22Rv1 (cell line): ENCODE results near the gene STYK1.

Experiments used
- H3K27ac ChIP-seq: fragments of 450-650 bp; 2 replicates; pipeline ENCODE4 v1.5.1; 2017
- ZFX ChIP-seq: fragments of 450-650 bp; IDR thresholded peaks from 2 replicates; pipeline ENCODE4 v1.6.1; 2017; ENCODE audit warnings: antibody characterized with exemption, borderline replicate concordance
- TF ChIP-seq, protein P1 (sequence below): fragments of 450-650 bp; IDR thresholded peaks from 2 replicates; pipeline ENCODE4 v1.5.1; 2017; ENCODE audit warnings: mild to moderate bottlenecking

STYK1 gene

DNA sequence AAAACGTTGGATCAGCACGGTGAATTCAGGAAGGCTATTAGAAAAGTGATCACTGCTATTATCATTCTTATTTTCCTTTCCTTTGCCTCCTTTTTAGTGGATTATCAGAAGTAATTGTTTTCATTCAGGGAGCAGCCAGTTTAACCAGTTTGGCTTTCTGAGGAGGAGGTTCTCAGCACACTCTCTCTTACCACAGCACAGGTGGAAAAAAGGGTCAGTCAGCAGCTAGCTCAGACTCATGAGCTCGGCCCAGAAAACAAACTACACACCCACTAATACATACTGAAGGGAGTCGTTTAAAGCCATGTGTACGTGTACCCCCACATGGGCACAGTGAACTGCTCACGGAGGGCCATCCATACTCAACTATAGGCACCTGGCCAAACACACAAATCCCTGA is 37.2 kb downstream of the STYK1 start:
- peak overlapping the region; percentile 75 for H3K27ac ChIP-seq
- TF ChIP-seq, protein P1, sequence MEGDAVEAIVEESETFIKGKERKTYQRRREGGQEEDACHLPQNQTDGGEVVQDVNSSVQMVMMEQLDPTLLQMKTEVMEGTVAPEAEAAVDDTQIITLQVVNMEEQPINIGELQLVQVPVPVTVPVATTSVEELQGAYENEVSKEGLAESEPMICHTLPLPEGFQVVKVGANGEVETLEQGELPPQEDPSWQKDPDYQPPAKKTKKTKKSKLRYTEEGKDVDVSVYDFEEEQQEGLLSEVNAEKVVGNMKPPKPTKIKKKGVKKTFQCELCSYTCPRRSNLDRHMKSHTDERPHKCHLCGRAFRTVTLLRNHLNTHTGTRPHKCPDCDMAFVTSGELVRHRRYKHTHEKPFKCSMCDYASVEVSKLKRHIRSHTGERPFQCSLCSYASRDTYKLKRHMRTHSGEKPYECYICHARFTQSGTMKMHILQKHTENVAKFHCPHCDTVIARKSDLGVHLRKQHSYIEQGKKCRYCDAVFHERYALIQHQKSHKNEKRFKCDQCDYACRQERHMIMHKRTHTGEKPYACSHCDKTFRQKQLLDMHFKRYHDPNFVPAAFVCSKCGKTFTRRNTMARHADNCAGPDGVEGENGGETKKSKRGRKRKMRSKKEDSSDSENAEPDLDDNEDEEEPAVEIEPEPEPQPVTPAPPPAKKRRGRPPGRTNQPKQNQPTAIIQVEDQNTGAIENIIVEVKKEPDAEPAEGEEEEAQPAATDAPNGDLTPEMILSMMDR, result no peak
- TF ChIP-seq ZFX, result no peak

DNA sequence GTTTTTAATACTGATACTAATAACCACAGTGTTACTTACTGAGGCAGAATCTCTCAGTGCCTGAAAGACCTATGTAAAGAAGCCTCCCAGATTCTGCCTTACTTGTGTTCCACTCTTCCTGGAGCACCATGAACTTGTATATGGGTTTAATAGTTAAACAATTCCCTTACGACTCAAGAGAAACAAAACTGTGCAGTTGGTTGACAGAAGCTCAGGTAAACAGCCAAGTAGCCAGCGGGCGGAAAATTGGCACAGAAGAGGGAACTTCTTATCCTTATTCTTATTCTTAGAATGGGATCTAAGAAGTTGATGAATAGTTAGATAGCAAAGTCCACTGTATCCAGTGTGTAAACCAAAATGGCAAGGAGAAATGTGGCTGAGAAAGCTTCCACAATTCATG is 37.7 kb downstream of the STYK1 start:
- H3K27ac ChIP-seq, result peak overlapping the region; percentile 75
- TF ChIP-seq, protein P1, result no peak
- no peak for TF ChIP-seq ZFX

DNA sequence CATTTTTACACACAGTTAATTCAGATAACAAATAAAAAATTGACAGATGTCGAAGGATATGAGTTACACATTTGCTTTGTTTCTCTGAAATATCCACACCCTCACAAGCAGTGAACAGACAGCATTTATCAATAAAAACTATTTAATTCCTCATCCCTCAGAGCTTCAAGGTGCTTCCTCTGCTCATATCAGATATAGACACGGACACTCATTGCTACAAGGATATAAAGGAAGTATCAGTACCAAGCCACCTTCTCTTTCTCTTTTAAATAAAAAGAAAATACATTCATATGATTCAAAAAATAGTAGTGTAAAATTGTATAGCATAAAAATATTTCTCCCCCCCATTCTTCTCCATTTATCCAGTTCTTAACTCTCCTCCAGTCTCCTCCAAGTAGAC is 38.5 kb downstream of the STYK1 start:
- peak overlapping the region; percentile 75 for H3K27ac ChIP-seq
- TF ChIP-seq, protein P1, result no peak
- TF ChIP-seq ZFX, result no peak

DNA sequence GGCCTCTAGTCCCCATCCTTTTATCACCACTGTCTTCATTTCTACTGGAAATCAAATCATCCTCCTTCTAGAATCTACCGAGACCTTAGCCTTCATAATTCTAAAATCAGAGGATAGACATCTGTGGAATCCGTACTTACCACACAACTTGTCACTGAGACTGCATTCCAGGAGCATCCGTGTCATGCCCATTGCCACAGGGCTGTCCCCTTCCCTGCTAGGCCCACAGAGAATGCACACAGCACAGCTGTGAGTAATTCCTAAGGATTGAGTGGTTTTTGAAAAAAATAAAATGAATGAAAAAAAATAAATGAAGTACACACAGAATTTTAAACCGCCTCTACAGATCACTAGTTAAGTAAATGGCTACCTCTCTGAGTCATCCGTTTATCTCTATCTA is 39.4 kb downstream of the STYK1 start:
- no peak overlapping the region for H3K27ac ChIP-seq

DNA sequence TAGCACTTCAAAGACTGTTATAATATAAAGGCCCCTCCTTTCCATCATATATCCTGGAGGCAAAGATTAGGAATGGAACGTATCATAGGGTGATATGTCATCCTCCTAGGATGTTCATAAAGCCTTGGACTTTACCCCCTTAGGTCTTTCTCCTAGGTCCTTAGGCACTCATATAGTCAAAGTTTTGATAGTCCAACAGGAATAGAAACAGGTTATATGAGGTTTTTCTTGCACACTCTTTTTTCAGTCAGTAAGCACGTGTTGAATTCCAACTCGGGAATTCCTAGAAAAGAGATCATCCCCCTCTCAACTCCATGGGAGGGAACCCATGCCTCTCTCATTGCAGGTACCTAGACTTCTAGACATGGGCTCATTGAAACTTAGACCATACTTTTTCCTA is 40.3 kb downstream of the STYK1 start:
- H3K27ac ChIP-seq, result no peak overlapping the region
- TF ChIP-seq, protein P1, result no peak
- no peak for TF ChIP-seq ZFX

More for the DNA sequence above, 39.4 kb downstream of the STYK1 start:
- TF ChIP-seq ZFX, result no peak
- TF ChIP-seq, protein P1, result no peak

DNA sequence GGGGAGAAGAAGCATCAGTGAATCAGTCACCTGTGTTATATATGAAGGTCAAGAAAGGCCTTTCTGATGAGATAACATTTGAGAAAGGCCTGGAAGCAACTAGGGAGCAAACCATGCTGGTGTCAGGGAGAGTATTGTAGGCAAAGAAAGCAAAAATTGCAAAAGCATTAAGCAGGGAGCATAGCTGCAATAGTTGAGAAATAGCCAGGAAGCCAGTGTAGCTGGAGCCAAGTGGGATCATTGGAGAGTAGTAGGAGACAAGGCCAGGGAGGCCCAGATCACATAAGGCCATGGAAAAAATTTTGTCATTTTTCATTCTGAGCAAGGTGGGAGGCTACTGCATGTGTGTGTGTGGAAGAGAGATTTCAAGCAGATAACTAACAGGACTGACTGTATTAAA is 41.6 kb downstream of the STYK1 start:
- H3K27ac ChIP-seq, result no peak overlapping the region
- TF ChIP-seq, protein P1, result no peak
- no peak for TF ChIP-seq ZFX

DNA sequence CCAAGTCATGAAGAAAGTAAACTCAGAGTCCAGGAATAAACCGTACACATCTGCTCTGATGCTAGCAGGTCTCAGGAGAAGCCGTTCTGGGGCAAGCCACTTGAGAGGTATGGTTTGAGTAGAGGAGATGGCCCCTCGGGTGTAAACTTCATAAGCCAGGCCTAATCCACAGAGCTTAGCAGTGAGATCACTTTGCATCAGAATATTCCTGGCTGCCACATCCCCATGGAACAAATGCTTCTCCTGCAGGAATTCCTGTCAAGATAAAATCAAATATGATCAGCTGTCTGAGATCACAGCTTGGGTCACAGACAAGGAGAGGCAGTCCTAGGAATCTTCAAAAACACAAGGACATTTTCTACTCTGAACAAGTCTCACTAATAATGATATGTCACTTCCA is 49.2 kb downstream of the STYK1 start:
- peak overlapping the region; percentile 73 for H3K27ac ChIP-seq
- TF ChIP-seq, protein P1, result no peak
- no peak for TF ChIP-seq ZFX
